ENCODE data around the gene PCDHGA5.
A peak's percentile ranks its signal among the peaks of the same experiment; 100 is the strongest.
"Not testable (repeated sequence)": the region's sequence is repeated elsewhere in the genome, so short reads cannot be mapped to it uniquely, and the experiment has no call there.

The PCDHGA5 gene

GRCh38 chr5:141387557-141388311, 23.8 kb downstream of the PCDHGA5 start, which contains the start of gene PCDHGB4:
Gene PCDHGB4 (plus strand): TSS chr5:141387698. CDS start chr5:141387885, 187 bp downstream.
- DNase-seq (ENCODE audit: low spot score), result not testable (repeated sequence)

GRCh38 chr5:141388661-141389060, 24.7 kb downstream of the PCDHGA5 start:
- DNase-seq (ENCODE audit: low spot score), result no peak

GRCh38 chr5:141389153-141390042, 25.4 kb downstream of the PCDHGA5 start:
- DNase-seq (ENCODE audit: low spot score), result no peak

GRCh38 chr5:141392429-141393198, 28.7 kb downstream of the PCDHGA5 start, which contains the start of gene PCDHGA8:
Gene PCDHGA8 (plus strand): TSS chr5:141392633. CDS start chr5:141392814, 181 bp downstream.
- no peak for DNase-seq (ENCODE audit: low spot score)

- no peak for DNase-seq (ENCODE audit: low spot score)
Measured at GRCh38 chr5:141393267-141393666, 29.3 kb downstream of the PCDHGA5 start.

GRCh38 chr5:141394401-141395187, 30.6 kb downstream of the PCDHGA5 start:
- not testable (repeated sequence) for DNase-seq (ENCODE audit: low spot score)

DNA sequence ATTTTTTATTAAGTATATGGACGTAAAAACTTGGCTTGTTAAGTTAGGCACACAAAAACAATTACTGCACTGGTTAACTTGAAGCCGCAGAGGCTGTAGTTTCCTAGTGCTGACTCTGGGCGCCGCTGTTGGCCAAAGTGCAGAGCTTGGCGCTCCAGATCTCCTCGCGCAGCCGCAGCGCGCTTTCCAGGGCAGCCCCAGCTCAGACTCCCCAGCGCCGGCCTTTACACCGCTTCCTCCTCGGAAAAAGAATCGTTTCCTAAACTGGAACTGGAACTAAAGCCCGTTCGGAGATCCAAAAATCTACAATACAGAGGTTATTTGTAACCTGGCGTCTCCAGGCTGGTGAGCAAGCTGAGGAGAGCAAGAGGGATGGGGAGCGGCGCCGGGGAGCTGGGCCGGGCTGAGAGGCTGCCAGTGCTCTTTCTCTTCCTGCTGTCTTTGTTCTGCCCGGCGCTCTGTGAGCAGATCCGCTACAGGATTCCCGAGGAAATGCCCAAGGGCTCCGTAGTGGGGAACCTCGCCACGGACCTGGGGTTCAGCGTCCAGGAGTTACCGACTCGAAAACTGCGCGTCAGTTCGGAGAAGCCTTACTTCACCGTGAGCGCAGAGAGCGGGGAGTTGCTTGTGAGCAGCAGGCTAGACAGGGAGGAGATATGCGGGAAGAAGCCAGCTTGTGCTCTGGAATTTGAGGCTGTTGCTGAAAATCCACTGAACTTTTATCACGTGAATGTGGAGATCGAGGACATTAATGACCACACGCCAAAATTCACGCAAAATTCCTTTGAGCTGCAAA, 34.0 kb downstream of the PCDHGA5 start, which contains the start of gene PCDHGB5:
PCDHGB5 (plus strand) TSS at position 192 of the 796 bp plus-strand sequence; CDS start at position 373, 181 bp downstream.
- DNase-seq (ENCODE audit: low spot score), result not testable (repeated sequence)

GRCh38 chr5:141398608-141399007, 34.6 kb downstream of the PCDHGA5 start:
- no peak for DNase-seq (ENCODE audit: low spot score)

GRCh38 chr5:141399555-141400258, 35.7 kb downstream of the PCDHGA5 start:
- DNase-seq (ENCODE audit: low spot score), result no peak

- DNase-seq (ENCODE audit: low spot score), result peak; percentile 11
Measured at GRCh38 chr5:141402553-141403243, 38.7 kb downstream of the PCDHGA5 start, which contains the start of gene PCDHGA9. Gene PCDHGA9 (plus strand): TSS chr5:141402778. CDS start chr5:141402953, 175 bp downstream.

- no peak for DNase-seq (ENCODE audit: low spot score)
Measured at GRCh38 chr5:141403387-141403786, 39.4 kb downstream of the PCDHGA5 start.

DNA sequence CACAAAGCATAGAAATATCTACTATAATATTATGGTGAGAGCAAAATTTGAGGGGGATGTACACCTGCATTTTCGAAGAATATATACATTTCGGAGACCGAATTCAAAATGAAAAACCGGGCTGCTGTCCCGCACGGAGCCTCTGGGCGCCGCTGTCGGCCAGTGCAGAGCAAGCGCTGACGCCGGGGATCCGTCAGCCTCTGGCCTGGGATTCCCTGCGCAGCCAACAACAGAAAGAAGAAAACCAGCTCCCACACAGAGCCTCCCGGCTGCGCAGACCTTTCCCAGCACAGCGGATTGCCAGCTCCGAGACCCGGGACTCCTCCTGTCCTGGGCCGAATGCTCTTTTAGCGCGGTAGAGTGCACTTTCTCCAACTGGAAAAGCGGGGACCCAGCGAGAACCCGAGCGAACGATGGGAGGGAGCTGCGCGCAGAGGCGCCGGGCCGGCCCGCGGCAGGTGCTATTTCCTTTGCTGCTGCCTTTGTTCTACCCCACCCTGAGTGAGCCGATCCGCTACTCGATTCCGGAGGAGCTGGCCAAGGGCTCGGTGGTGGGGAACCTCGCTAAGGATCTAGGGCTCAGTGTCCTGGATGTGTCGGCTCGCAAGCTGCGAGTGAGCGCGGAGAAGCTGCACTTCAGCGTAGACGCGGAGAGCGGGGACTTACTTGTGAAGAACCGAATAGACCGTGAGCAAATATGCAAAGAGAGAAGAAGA, 44.0 kb downstream of the PCDHGA5 start, which contains the start of gene PCDHGB6:
PCDHGB6 (plus strand) TSS at position 232 of the 716 bp plus-strand sequence; CDS start at position 414, 182 bp downstream.
- DNase-seq (ENCODE audit: low spot score), result not testable (repeated sequence)

- DNase-seq (ENCODE audit: low spot score), result no peak
Measured at GRCh38 chr5:141409598-141410306, 45.8 kb downstream of the PCDHGA5 start.

DNA sequence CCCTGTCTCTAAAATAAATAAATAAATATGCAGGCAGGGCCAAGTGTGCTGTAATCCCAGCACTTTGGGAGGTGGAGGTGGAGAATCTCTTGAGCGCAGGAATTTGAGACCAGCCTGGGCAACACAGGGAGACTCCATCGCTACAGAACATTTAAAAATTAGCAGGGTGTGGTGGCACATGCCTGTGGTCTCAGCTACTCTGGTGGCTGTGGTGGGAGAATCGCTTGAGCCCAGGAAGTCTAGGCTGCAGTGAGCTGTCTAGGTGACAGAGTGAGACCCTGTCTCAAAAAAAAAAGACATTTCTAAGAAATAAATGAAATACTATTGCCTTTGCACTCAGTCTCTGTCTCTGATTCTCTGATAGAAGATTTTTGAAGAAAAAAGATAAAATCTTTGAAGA, 47.6 kb downstream of the PCDHGA5 start:
- DNase-seq (ENCODE audit: low spot score), result no peak

DNA sequence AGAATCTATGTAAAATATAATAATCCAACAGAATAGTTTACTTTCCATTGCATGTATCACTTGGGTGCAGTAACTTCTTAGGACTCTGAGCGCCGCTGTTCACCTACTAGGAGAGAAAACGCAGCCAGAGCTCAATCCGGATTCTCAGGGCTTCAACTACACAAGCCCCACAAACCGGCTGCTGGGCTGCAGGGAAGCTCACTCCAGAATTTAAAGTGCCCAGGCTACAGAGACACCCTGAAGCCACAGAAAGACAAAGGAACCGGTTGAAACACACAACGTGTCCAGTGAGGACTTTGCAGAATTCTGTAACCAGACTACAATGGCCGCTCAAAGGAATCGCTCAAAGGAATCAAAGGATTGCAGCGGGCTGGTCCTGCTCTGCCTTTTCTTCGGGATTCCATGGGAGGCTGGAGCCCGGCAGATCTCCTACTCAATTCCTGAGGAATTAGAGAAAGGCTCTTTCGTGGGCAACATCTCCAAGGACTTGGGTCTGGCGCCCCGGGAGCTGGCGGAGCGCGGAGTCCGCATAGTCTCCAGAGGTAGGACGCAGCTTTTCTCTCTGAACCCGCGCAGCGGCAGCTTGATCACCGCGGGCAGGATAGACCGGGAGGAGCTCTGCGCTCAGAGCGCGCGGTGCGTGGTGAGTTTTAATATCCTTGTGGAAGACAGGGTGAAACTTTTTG, 49.0 kb downstream of the PCDHGA5 start, which contains the start of gene PCDHGA10:
PCDHGA10 (plus strand) TSS at position 134 of the 686 bp plus-strand sequence; CDS start at position 323, 189 bp downstream.
- no peak for DNase-seq (ENCODE audit: low spot score)

DNA sequence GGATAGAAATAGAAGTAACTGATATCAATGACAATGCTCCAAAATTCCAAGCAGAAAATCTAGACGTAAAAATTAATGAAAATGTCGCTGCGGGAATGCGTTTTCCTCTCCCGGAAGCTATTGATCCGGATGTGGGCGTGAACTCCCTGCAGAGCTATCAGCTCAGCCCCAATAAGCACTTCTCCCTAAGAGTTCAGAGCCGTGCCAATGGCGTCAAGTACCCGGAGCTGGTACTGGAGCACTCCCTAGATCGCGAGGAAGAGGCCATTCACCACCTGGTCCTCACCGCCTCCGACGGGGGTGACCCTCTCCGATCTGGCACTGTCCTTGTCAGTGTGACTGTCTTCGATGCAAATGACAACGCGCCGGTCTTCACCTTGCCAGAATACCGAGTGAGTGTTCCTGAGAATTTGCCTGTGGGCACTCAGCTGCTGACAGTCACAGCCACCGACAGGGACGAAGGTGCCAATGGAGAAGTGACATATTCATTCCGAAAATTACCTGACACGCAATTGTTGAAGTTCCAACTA, 49.6 kb downstream of the PCDHGA5 start:
- DNase-seq (ENCODE audit: low spot score), result no peak

Data from Ammon's horn (tissue), 1 donor.